NCI-H2081 (cell line): ENCODE measurements around the gene MIEF1.
"Not testable (repeated sequence)": the region's sequence is repeated elsewhere in the genome, so short reads cannot be mapped to it uniquely, and the experiment has no call there.

Source experiments
- DNase-seq, 2 experiments: peaks; one replicate each; lab custom pipeline; 2025; lab: John Stamatoyannopoulos, UW

MIEF1 gene

GRCh38 chr22:39489094-39490068 lies 12.7 kb upstream of the MIEF1 start:
- DNase-seq: no peak

- peak; percentile 69 to 73 for DNase-seq
Observed at GRCh38 chr22:39490135-39490798, 11.8 kb upstream of the MIEF1 start.

- DNase-seq: no peak
Observed at GRCh38 chr22:39490966-39491680, 11.0 kb upstream of the MIEF1 start.

DNA sequence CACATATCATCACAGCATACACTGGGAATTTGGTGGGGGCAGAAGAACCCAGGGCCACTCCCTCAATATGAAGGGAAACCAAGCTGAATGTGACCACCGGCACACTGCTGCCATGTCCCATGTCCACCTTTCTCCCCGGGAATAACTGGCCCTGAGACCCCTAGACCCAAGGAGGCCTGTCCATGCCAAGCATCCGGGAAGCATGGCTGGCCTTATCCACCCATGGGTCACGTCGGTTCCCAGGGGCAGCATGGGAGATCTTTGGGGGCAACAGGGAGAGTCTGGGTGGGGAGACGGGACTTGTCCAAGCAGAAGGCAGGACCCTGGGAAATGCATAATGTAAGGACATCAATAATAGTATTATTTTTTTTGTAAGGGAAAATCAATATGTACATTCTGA lies 10.4 kb upstream of the MIEF1 start:
- no peak for DNase-seq

DNA sequence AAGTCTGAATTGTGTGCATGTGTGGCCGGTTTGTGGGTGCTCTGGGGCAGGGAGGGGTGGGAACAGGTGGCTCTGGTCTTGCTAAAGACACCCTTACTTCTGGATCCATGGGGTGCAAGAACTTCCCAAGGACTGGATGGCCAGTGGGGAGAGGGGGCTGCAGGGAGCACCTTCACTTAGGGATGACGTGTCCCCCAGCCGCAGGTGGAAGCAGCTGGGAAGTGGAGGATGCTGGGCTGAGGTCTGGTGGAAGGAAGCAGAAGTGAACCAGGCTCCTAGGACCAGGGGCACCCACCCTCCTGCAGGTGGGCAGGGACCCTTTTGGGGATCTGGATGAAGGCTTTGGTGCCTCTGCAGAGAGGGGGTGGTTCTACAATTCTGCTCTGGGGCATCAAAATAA lies 9.9 kb upstream of the MIEF1 start:
- DNase-seq: no peak

DNA sequence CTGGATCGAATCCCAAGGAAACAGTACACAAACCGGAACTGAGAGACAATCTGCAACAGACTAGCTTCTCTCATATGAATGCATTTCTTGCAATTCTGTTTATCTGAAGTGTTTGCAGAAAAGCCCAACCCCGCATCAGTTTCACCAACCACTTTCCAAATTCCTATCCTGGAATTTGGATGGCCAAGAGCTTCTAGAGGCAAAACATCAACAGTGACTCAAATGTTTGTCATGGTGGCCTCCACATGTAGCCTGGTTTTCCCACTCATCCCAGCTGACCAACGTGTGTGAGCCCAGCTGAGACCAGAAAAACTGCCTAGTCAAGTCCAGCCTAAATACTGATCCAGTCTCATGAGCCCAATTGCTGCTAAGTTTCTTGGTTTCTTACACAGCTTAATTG lies 8.3 kb upstream of the MIEF1 start:
- no peak for DNase-seq

GRCh38 chr22:39494471-39495120 lies 7.5 kb upstream of the MIEF1 start:
- DNase-seq: no peak

GRCh38 chr22:39496131-39496838 lies 5.8 kb upstream of the MIEF1 start:
- peak; percentile 49 to 51 for DNase-seq

- no peak for DNase-seq
Observed at GRCh38 chr22:39497429-39497828, 4.7 kb upstream of the MIEF1 start.

DNA sequence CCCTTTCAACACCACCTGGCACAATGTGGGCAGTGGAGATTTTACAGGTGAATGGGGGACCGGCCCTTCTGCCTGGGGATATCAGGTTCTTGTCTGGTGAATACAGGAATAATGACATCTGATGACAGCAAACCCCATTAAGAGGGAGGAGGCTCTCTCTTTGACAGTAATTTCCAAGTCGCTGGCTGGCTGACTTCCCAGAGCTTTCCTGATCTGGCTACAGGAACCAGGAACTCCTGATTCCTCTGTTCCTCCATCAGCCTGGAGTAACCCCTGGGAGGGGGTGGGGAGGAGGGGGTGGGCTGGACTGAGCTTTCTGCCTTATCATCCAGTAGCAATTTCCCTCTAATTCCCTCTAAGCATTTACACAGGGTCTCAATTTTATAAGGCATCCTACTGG lies 3.7 kb upstream of the MIEF1 start:
- DNase-seq: peak; percentile 85 to 96

- DNase-seq: peak in 1 of 2 experiments; percentile 63
Observed at GRCh38 chr22:39498802-39499201, 3.3 kb upstream of the MIEF1 start.

DNA sequence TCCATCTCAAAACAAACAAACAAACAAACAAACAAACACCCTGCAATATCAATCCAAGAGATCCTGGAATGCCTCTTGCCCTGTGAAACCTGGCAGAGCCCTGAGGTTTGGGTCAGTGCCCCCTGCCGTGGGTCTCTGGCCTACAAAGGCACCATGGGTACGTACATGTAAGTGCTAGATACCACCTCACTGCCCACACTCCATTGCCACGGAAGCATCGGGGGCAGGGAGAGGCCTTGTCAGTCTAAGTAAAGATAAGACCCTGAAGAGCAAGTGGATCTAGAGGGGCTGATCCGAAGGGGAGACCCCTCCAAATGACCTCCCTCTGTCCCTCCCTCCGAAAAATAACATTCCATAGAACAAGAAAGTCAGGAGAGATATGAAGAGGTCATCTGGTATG lies 2.0 kb upstream of the MIEF1 start:
- DNase-seq: no peak

- no peak for DNase-seq
Observed at GRCh38 chr22:39501644-39502108, 414 bp upstream of the MIEF1 start.

GRCh38 chr22:39502789-39503409 lies 809 bp downstream of the MIEF1 start:
- DNase-seq: no peak

DNA sequence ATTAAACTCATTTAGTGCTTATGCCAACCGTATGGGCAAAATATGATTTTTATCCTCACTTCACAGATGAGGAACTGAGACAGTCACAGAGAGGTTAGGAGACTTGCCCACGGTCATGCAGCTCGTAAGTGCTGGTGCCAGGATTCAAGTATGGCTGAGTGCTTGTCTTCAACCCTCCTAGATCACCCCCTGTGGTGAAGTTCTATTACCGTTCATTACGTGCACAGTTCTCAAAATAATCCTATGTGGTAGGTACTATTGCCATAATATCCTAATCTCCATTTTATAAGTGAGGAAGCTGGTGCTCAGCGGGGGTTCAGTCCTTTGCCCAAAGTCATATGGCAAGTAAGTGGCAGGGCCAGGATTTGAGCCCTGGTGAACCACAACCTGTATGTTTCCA lies 1.5 kb downstream of the MIEF1 start:
- no peak for DNase-seq

GRCh38 chr22:39504071-39504470 lies 2.0 kb downstream of the MIEF1 start:
- no peak for DNase-seq

DNA sequence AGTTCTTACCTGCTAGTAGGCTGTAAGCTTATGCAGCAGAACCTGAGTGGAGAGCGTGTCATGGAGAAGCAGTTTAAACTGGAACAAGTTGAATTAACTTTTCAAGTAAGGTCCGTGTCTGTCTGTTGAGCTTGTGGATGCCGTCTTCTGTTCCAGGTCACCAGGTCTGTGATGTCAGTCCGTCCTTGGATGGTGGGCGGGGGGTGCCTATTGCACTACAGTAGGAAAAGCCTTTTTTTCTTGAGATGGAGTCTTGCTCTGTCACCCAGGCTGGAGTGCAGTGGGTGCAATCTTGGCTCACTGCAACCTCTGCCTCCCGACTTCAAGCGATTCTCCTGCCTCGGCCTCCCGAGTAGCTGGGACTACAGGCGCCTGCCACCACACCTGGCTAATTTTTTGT lies 4.9 kb downstream of the MIEF1 start:
- DNase-seq: not testable (repeated sequence)

DNA sequence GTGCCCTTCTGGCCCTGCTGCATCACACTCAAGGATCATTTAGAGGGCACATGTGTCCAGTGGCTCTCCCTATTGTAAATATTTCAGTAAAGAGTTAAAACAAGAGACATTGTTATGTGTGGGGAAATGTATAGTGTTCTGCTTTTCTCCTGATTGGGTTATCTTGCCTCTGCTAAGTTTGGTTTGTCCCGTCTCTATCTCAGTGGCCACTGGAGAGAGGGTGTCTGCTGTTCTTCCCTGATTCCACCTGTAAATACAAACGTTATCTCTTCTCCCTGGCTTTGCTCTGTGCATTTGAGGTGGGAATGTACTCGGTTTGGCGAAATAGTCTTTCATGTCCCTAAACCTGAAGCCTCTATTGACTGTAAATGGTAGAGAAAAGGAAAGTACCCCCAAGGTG lies 6.3 kb downstream of the MIEF1 start:
- no peak for DNase-seq

GRCh38 chr22:39510529-39511149 lies 8.5 kb downstream of the MIEF1 start:
- DNase-seq: no peak

GRCh38 chr22:39511226-39511625 lies 9.1 kb downstream of the MIEF1 start:
- DNase-seq: no peak
